Measurements from ENCODE around the gene CNEP1R1. TPM values are rescaled to one million over a fixed set of nuclear protein-coding genes. Genes with fewer than 3 reads are reported as not detected.

Gene CNEP1R1
- total and polyA plus RNA-seq, 2 of the 8 experiments (the other 6 are each of a cell fraction or from before 2014, with no cell fraction given) = 10.6 to 13.6 TPM

DNA sequence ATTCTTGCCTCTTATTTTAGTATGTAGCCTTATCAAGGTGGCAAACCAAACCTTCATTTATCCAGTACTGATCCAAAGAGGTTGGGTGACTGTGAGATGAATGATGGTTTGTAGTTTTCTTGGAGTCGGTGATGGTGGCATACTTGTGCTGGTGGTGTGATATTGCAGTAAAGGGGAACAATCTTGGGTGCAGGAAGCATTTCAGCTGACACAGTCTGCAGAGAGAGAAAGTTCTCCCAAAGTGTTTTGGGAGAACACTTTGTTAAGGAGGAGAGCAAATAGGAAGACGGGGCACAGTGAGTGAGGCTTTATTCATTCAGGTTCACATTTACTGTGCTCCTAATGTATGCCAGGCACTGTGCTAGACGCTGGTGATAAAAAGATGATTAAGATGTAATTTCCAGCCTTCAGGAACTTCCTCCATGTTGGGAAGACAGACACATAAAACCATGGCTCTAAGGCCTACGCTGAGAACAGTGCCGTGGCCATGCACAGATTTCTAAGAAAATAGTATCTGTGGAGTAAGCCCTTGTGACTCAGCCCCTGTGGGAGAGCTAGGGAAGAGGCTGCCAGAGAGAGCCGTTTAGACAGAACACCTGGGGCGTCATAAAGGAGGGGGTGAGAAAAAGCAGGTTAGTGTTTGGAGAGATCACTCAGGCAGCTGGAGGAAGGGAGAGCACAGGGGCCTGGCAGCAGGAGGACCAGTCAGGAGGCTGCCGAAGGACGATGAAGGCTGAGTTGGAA is 54.5 kb downstream of the CNEP1R1 start:
- TF ChIP-seq TAF1 (IDR thresholded peaks at IDR 0.05; ENCODE audit: low read depth, low read length) = no peak
- Histone ChIP-seq H3K4me1 (replicated peaks in 1 of 4; ENCODE audit: control insufficient read depth in 3 of 4, insufficient read depth in 4 of 4, low read length in 3 of 4) (no peaks in the 10 kb centered on the region), H3K4me3 (ENCODE audit: extremely low read depth in 1 of 4, insufficient read depth in 2 of 4, low read depth in 3 of 4, low read length in 4 of 4) (no peak overlapping the region), H3K27me3 (replicated peaks in 1 of 4; ENCODE audit: control insufficient read depth in 3 of 4, extremely low read depth in 1 of 4, insufficient read depth in 3 of 4, low read length in 3 of 4) (no peaks in the 10 kb centered on the region), H4K91ac (replicated peaks; ENCODE audit: insufficient read length, low read length) (no peak overlapping the region), H2BK12ac (ENCODE audit: low read depth, low read length) (no peak overlapping the region), H2BK5ac (ENCODE audit: low read depth, low read length) (no peak overlapping the region), H4K20me1 (replicated peaks in 1 of 2; ENCODE audit: control insufficient read depth in 1 of 2, insufficient read depth in 2 of 2, low read length in 2 of 2) (no peaks in the 10 kb centered on the region), H3K79me2 (ENCODE audit: control insufficient read depth in 1 of 2, insufficient read depth in 2 of 2, low read length in 2 of 2) (no peaks in the 10 kb centered on the region), H2AFZ (ENCODE audit: low read length) (no peak overlapping the region), H2BK20ac (ENCODE audit: low read length) (no peak overlapping the region), H4K5ac (ENCODE audit: insufficient read length, low read depth, low read length) (no peak overlapping the region), H3K56ac (replicated peaks; ENCODE audit: insufficient read length, low read depth, low read length) (no peak overlapping the region), H3K9me3 (ENCODE audit: insufficient read depth in 2 of 2, low read depth in 1 of 2, low read length in 1 of 2) (no peaks in the 10 kb centered on the region), H3K4ac (replicated peaks; ENCODE audit: insufficient read length, low read depth, low read length) (no peak overlapping the region), H3K23me2 (ENCODE audit: low read depth, low read length) (no peaks in the 10 kb centered on the region), H2BK120ac (replicated peaks; ENCODE audit: low read depth, low read length) (no peak overlapping the region), H3K14ac (ENCODE audit: insufficient read length) (no peak overlapping the region), H3K79me1 (ENCODE audit: low read depth, low read length) (no peaks in the 10 kb centered on the region; the same call in 1 of the 2 replicates), H3K18ac (ENCODE audit: extremely low read depth, low read length) (no peak overlapping the region), H3K27ac (ENCODE audit: low read depth, low read length) (no peak overlapping the region), H4K8ac (ENCODE audit: extremely low read depth, insufficient read depth, low read length) (no peak overlapping the region), H2AK5ac (ENCODE audit: low read depth, low read length) (no peak overlapping the region), H2BK15ac (ENCODE audit: low read length) (no peak overlapping the region), H3K23ac (ENCODE audit: insufficient read length) (no peak overlapping the region), H3K9ac (replicated peaks in 1 of 4; ENCODE audit: extremely low read depth in 1 of 4, low read depth in 3 of 4, low read length in 3 of 4) (no peak overlapping the region), H3K4me2 (ENCODE audit: insufficient read depth in 1 of 2, low read depth in 2 of 2, low read length in 2 of 2) (no peak overlapping the region), H3K36me3 (ENCODE audit: control insufficient read depth in 2 of 4, insufficient read depth in 4 of 4, low read length in 3 of 4) (peaks cover 2 to 37% (median 21%) of the 10 kb centered on the region in 4 experiments; a peak in 7 of 8 replicates)
- 81% methylated on average over 9 of the region's 9 CpGs; no CpG with 5 or more reads in 1 of the 2 experiments for WGBS, 2 experiments (ENCODE audit: extremely low coverage in 1 of 2, insufficient coverage in 1 of 2, insufficient read length in 1 of 2, insufficient replicate concordance in 2 of 2, low coverage in 1 of 2, low lambda C conversion rate in 2 of 2, missing lambda C conversion rate in 1 of 2)
- ChIA-PET CTCF (ENCODE audit: partially characterized antibody) (interaction anchor here (0.6 to 2.1 kb wide), 3 partner anchors 12 to 248 kb away, joined by 3 to 9 read pairs (median 3); no protein-coding TSS in a partner anchor), POLR2A (ENCODE audit: partially characterized antibody) (no interaction called here)
- DNase-seq (ENCODE audit: low read depth in 1 of 2, low spot score in 2 of 2) (no peak), FAIRE-seq (no peak)
